ENCODE measurements around the gene PRKCH. TPM values are rescaled to one million over a fixed set of nuclear protein-coding genes. Genes with fewer than 3 reads are reported as not detected.

PRKCH gene
- total and polyA plus RNA-seq, 2 donors (not counting 3 experiments of a cell fraction or from before 2014, with no cell fraction given): 97.7 to 103 TPM

DNA sequence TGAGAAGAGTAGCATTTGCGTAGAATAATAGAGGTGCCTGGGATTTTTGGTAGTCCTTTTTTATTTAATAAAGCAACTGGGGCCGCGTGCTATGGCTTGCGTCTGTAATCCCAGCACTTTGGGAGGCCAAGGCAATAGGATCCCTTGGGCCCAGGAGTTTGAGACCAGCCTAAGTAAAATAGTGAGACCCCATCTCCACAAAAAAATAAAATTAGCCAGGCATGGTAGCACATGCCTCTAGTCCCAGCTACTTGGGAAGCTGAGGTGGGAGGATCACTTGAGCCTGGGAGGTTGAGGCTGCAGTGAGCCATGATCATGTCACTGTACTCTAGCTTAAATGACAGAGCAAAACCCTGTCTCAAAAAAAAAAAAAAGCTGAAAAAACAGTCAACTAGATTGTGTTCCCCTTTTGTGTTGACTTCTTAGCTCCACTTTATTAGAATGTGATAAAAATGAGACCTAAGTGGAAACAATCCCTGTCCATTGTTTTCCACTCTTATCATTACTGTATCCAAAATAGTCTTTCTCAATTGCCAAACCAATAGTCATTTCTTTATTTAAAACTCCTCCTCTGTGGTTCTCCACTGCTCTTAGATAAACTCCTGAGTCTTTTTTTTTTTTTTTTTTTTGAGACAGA, 7.4 kb downstream of the PRKCH start:
- CTCF ChIA-PET: interaction anchor here (1.1 kb wide), 1 partner anchor 32 kb away, joined by 3 read pairs; no protein-coding TSS in a partner anchor
- peaks cover 93% of the 10 kb centered on the region for H3K79me2 ChIP-seq (ENCODE audit: control insufficient read depth, insufficient read depth, low read length)
- H2AFZ ChIP-seq (ENCODE audit: low read depth, low read length): no peak overlapping the region
- no peak overlapping the region for H3K4me3 ChIP-seq (replicated peaks in 1 of 3; ENCODE audit: insufficient read depth in 1 of 3, low read depth in 1 of 3, low read length in 3 of 3)
- no peak for TF ChIP-seq POLR2AphosphoS5 (IDR thresholded peaks at IDR 0.05; ENCODE audit: insufficient read depth, low read depth, low read length)
- H3K27ac ChIP-seq (ENCODE audit: insufficient read depth, low read depth, low read length): no peak overlapping the region
- dilution Hi-C loops (cut with MboI; ENCODE audit: extremely low pct_ligation_motif_present, low sequenced_read_pairs) (no loop called here), intact Hi-C loops (cut with micrococcal nuclease) (no loop called here)
- no peak overlapping the region for H3K4me2 ChIP-seq (ENCODE audit: insufficient read depth, low read length)
- DNase-seq (ENCODE audit: low read depth, low spot score): no peak
- peaks cover 0 to 2% of the 10 kb centered on the region in 2 experiments for H3K36me3 ChIP-seq (ENCODE audit: control insufficient read depth in 2 of 2, extremely low read depth in 1 of 2, insufficient read depth in 2 of 2, low read length in 2 of 2)
- H3K9me3 ChIP-seq (replicated peaks; ENCODE audit: control insufficient read depth, insufficient read depth, low read length): no peaks in the 10 kb centered on the region
- peaks cover 42% of the 10 kb centered on the region for H3K4me1 ChIP-seq (ENCODE audit: control insufficient read depth, extremely low read depth, insufficient read depth, low read length)
- BruUV-seq (replicated peaks): no TSS peak
- FAIRE-seq: no peak
- H3K9ac ChIP-seq (replicated peaks; ENCODE audit: extremely low read depth, insufficient read depth, low read length): no peak overlapping the region
- no peaks in the 10 kb centered on the region for H3K27me3 ChIP-seq (ENCODE audit: control insufficient read depth in 2 of 2, insufficient read depth in 2 of 2, low read length in 2 of 2)
- no peaks in the 10 kb centered on the region for H3K9me1 ChIP-seq (replicated peaks; ENCODE audit: control insufficient read depth, extremely low read depth, insufficient read depth, low read length)
- POLR2A ChIA-PET: interaction anchor here (0.5 kb wide), 1 partner anchor 11 kb away, joined by 7 read pairs; no protein-coding TSS in a partner anchor
- peaks cover 4% of the 10 kb centered on the region for H4K20me1 ChIP-seq (replicated peaks; ENCODE audit: control insufficient read depth, extremely low read depth, insufficient read depth, low read length)

DNA sequence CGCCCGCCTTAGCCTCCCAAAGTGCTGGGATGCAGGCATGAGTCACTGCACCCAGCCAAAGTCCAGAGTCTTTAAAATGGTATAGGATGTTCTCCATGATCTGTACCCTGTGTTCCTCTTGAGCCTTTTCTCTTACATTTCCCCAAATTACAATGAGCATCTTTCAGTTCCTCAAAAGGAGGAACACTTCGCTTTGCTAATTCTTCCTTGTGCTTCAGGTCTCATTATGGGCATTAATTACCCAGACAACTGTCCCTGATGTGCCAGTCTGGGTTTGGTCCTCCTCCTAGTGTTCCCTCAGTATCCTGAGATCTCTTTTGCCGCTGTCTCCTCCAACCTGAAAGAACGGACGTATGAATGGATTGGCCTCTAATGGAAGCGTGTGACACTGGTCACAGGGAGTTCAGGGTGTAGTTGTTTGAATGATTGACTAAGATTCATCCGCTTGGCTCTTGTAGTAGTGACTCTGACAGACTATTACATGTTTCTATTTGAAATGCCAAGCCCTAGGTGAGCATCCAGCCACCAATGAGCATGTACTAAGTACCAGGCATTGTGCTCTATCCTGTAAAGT, 8.2 kb downstream of the PRKCH start:
- CTCF ChIA-PET: no interaction called here

More for the DNA sequence above, 8.2 kb downstream of the PRKCH start:
- FAIRE-seq: no peak
- no peaks in the 10 kb centered on the region for H3K9me3 ChIP-seq (replicated peaks; ENCODE audit: control insufficient read depth, insufficient read depth, low read length)
- no peak overlapping the region for H2AFZ ChIP-seq (ENCODE audit: low read depth, low read length)
- H3K9me1 ChIP-seq (replicated peaks; ENCODE audit: control insufficient read depth, extremely low read depth, insufficient read depth, low read length): no peaks in the 10 kb centered on the region
- intact Hi-C loops (cut with micrococcal nuclease) (no loop called here), dilution Hi-C loops (cut with MboI; ENCODE audit: extremely low pct_ligation_motif_present, low sequenced_read_pairs) (no loop called here)
- H3K9ac ChIP-seq (replicated peaks; ENCODE audit: extremely low read depth, insufficient read depth, low read length): no peak overlapping the region
- no peak for TF ChIP-seq POLR2AphosphoS5 (IDR thresholded peaks at IDR 0.05; ENCODE audit: insufficient read depth, low read depth, low read length)
- no peak for TF ChIP-seq MAX (IDR thresholded peaks at IDR 0.05; ENCODE audit: insufficient read depth, insufficient read length)
- no peak for TF ChIP-seq FOS (IDR thresholded peaks at IDR 0.05; ENCODE audit: borderline replicate concordance, insufficient read depth, low read length)
- no peak for TF ChIP-seq POLR2A (IDR thresholded peaks at IDR 0.05; ENCODE audit: low read depth, low read length)
- TF ChIP-seq GATA2 (IDR thresholded peaks at IDR 0.05; ENCODE audit: insufficient read depth, insufficient read length, low read depth, low read length): no peak
- no peak for TF ChIP-seq EZH2 (IDR thresholded peaks at IDR 0.05; ENCODE audit: borderline replicate concordance, low read depth, low read length, severe bottlenecking)
- TF ChIP-seq JUN (IDR thresholded peaks at IDR 0.05; ENCODE audit: borderline replicate concordance, insufficient read depth, insufficient read length, low read depth): no peak
- TF ChIP-seq MYC (IDR thresholded peaks at IDR 0.05; ENCODE audit: low read depth, low read length): no peak
- TF ChIP-seq, protein P1, sequence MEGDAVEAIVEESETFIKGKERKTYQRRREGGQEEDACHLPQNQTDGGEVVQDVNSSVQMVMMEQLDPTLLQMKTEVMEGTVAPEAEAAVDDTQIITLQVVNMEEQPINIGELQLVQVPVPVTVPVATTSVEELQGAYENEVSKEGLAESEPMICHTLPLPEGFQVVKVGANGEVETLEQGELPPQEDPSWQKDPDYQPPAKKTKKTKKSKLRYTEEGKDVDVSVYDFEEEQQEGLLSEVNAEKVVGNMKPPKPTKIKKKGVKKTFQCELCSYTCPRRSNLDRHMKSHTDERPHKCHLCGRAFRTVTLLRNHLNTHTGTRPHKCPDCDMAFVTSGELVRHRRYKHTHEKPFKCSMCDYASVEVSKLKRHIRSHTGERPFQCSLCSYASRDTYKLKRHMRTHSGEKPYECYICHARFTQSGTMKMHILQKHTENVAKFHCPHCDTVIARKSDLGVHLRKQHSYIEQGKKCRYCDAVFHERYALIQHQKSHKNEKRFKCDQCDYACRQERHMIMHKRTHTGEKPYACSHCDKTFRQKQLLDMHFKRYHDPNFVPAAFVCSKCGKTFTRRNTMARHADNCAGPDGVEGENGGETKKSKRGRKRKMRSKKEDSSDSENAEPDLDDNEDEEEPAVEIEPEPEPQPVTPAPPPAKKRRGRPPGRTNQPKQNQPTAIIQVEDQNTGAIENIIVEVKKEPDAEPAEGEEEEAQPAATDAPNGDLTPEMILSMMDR (IDR thresholded peaks at IDR 0.05; ENCODE audit: extremely low read depth in 1 of 2, insufficient read depth in 1 of 2, low read depth in 1 of 2, low read length in 2 of 2): no peak
- no peak for DNase-seq (ENCODE audit: low read depth, low spot score)
- H3K36me3 ChIP-seq (ENCODE audit: control insufficient read depth in 2 of 2, extremely low read depth in 1 of 2, insufficient read depth in 2 of 2, low read length in 2 of 2): peaks cover 0 to 6% of the 10 kb centered on the region in 2 experiments
- H3K4me3 ChIP-seq (replicated peaks in 1 of 3; ENCODE audit: insufficient read depth in 1 of 3, low read depth in 1 of 3, low read length in 3 of 3): no peak overlapping the region
- H3K27me3 ChIP-seq (ENCODE audit: control insufficient read depth in 2 of 2, insufficient read depth in 2 of 2, low read length in 2 of 2): no peaks in the 10 kb centered on the region
- H3K4me2 ChIP-seq (ENCODE audit: insufficient read depth, low read length): no peak overlapping the region
- no peak overlapping the region for H3K27ac ChIP-seq (ENCODE audit: insufficient read depth, low read depth, low read length)
- BruUV-seq (replicated peaks): no TSS peak
- peaks cover 93% of the 10 kb centered on the region for H3K79me2 ChIP-seq (ENCODE audit: control insufficient read depth, insufficient read depth, low read length)
- peaks cover 42% of the 10 kb centered on the region for H3K4me1 ChIP-seq (ENCODE audit: control insufficient read depth, extremely low read depth, insufficient read depth, low read length)
- peaks cover 2% of the 10 kb centered on the region for H4K20me1 ChIP-seq (replicated peaks; ENCODE audit: control insufficient read depth, extremely low read depth, insufficient read depth, low read length)
- POLR2A ChIA-PET: no interaction called here
